GM12878 (cell line): ENCODE results near the gene BRI3BP. TPM values are rescaled to one million over a fixed set of nuclear protein-coding genes. Genes with fewer than 3 reads are reported as not detected.

Experiments
- ATAC-seq: fragments of 200-7000 bp; cut with Tn5 transposase; 3 replicates; pipeline ENCODE4 v1.9.1; 2020; ENCODE audit warnings: mild to moderate bottlenecking, moderate library complexity
- BruUV-seq: library from RNA; stranded (reverse); fragments of 400-500 nt; replicated peaks from 2 replicates; lab custom pipeline; 2021; lab: Mats Ljungman, UMichigan
- CTCF ChIA-PET: fragments of 300-600 bp; sonication (Branson Sonifier 250); formaldehyde crosslinking; extraction: SDS; loops from one replicate; lab custom pipeline; 2021; ENCODE audit warnings: inconsistent platforms; lab: Yijun Ruan, JAX
- POLR2A ChIA-PET: fragments of 350-600 bp; formaldehyde crosslinking; extraction: SDS; loops from one replicate; lab custom pipeline; 2021; ENCODE audit warnings: inconsistent platforms; lab: Charles Lee
- RAD21 ChIA-PET: fragments of 300-600 bp; sonication (Branson Sonifier 250); formaldehyde crosslinking; loops from one replicate; lab custom pipeline; 2023; ENCODE audit warnings: antibody characterized with exemption; ENCODE audit not compliant: unreplicated experiment; lab: Charles Lee
- SMC1A ChIA-PET: fragments of 300-600 bp; sonication (Branson Sonifier 250); formaldehyde crosslinking; loops from one replicate; lab custom pipeline; 2023; ENCODE audit not compliant: unreplicated experiment, uncharacterized antibody; lab: Charles Lee
- DNase-seq: peaks from one replicate; pipeline ENCODE4 v3.0.0-alpha.2; 2011; ENCODE audit warnings: low read depth, low spot score
- FAIRE-seq: peaks from 3 replicates; lab custom pipeline; 2011; peaks lifted over from hg19 to GRCh38; lab: Jason Lieb, UNC
- H2AFZ ChIP-seq: 2 replicates; pipeline ENCODE4 v1.6.0; 2011; ENCODE audit warnings: low read depth, low read length, control low read depth; ENCODE audit not compliant: control insufficient read depth
- H3K27ac ChIP-seq: 2 replicates; pipeline ENCODE4 v1.5.1; 2011; ENCODE audit warnings: control low read depth; ENCODE audit not compliant: control insufficient read depth, insufficient read depth
- H3K27me3 ChIP-seq, 2 experiments: replicated peaks in 1 of 2; 2 replicates each; pipeline versions ENCODE4 v1.6.0 to v1.6.1; 2011; ENCODE audit warnings: low read length in 1 of 2; ENCODE audit not compliant: control insufficient read depth in 2 of 2, insufficient read depth in 2 of 2
- H3K36me3 ChIP-seq, 2 experiments: 2 replicates each; pipeline ENCODE4 v1.5.1; 2011; ENCODE audit warnings: low read length in 1 of 2; ENCODE audit not compliant: control insufficient read depth in 2 of 2, insufficient read depth in 2 of 2
- H3K4me1 ChIP-seq: 2 replicates; pipeline ENCODE4 v1.6.1; 2011; ENCODE audit warnings: mild to moderate bottlenecking, low read length, moderate library complexity, mixed read lengths; ENCODE audit not compliant: control insufficient read depth, insufficient read depth
- H3K4me2 ChIP-seq: 2 replicates; pipeline ENCODE4 v1.6.0; 2011; ENCODE audit warnings: control low read depth; ENCODE audit not compliant: control insufficient read depth, insufficient read depth
- H3K4me3 ChIP-seq: fragments of 200-600 bp; sonication (generic); 2 replicates; pipeline ENCODE4 v1.5.1; 2016
- H3K79me2 ChIP-seq: 2 replicates; pipeline ENCODE4 v1.6.0; 2011; ENCODE audit warnings: low read length; ENCODE audit not compliant: control insufficient read depth, insufficient read depth
- H3K9ac ChIP-seq: 2 replicates; pipeline ENCODE4 v1.8.0; 2011; ENCODE audit warnings: low read length, control low read depth, mixed read lengths; ENCODE audit not compliant: control insufficient read depth, insufficient read depth
- H3K9me3 ChIP-seq: replicated peaks from 3 replicates; pipeline ENCODE4 v1.5.1; 2011; ENCODE audit warnings: mild to moderate bottlenecking, low read length; ENCODE audit not compliant: control insufficient read depth, insufficient read depth
- H4K20me1 ChIP-seq: 2 replicates; pipeline ENCODE4 v1.6.0; 2011; ENCODE audit not compliant: control insufficient read depth, insufficient read depth
- BCL11A ChIP-seq: IDR thresholded peaks from 2 replicates; pipeline ENCODE4 v1.6.1; 2011; ENCODE audit warnings: low read depth, low read length
- CBFB ChIP-seq: IDR thresholded peaks from 2 replicates; pipeline ENCODE4 v1.6.1; 2016; ENCODE audit warnings: antibody characterized with exemption, low read depth
- CREB1 ChIP-seq: IDR thresholded peaks from 2 replicates; pipeline ENCODE4 v1.6.1; 2012; ENCODE audit warnings: low read depth, mild to moderate bottlenecking, inconsistent platforms
- CREM ChIP-seq: IDR thresholded peaks from 2 replicates; pipeline ENCODE4 v1.6.1; 2014; ENCODE audit warnings: antibody characterized with exemption, low read depth
- IRF4 ChIP-seq: IDR thresholded peaks from 2 replicates; pipeline ENCODE4 v1.6.1; 2011; ENCODE audit warnings: low read depth, low read length
- KDM1A ChIP-seq: fragments of 200-600 bp; sonication (generic); IDR thresholded peaks from 2 replicates; pipeline ENCODE4 v1.6.1; 2016; ENCODE audit warnings: borderline replicate concordance
- LARP7 ChIP-seq: fragments of 450-650 bp; IDR thresholded peaks from 2 replicates; pipeline ENCODE4 v1.6.1; 2017; ENCODE audit warnings: mild to moderate bottlenecking
- MYC ChIP-seq: IDR thresholded peaks from 2 replicates; pipeline ENCODE4 v1.6.1; 2011; ENCODE audit warnings: mild to moderate bottlenecking, low read length, moderate library complexity, inconsistent platforms; ENCODE audit not compliant: insufficient read depth, insufficient replicate concordance, insufficient read length, severe bottlenecking
- NFIC ChIP-seq: IDR thresholded peaks from 2 replicates; pipeline ENCODE4 v1.6.1; 2012; ENCODE audit warnings: low read depth, mild to moderate bottlenecking, inconsistent platforms, low read length, moderate library complexity
- NR2C2 ChIP-seq: IDR thresholded peaks from 2 replicates; pipeline ENCODE4 v1.6.1; 2011; ENCODE audit warnings: borderline replicate concordance, low read depth; ENCODE audit not compliant: control insufficient read depth, insufficient read length
- PKNOX1 ChIP-seq: fragments of 450-650 bp; IDR thresholded peaks from 2 replicates; pipeline ENCODE4 v1.6.1; 2016; ENCODE audit warnings: mild to moderate bottlenecking
- RELA ChIP-seq: fragments of 450-650 bp; IDR thresholded peaks from 2 replicates; pipeline ENCODE4 v1.8.0; 2014; ENCODE audit warnings: borderline replicate concordance; ENCODE audit not compliant: partially characterized antibody
- SPI1 ChIP-seq: IDR thresholded peaks from 2 replicates; pipeline ENCODE4 v1.6.1; 2011; ENCODE audit warnings: low read depth, mild to moderate bottlenecking, low read length, moderate library complexity, borderline replicate concordance; ENCODE audit not compliant: insufficient read depth
- SREBF1 ChIP-seq: IDR thresholded peaks from 2 replicates; pipeline ENCODE4 v1.6.1; 2012; ENCODE audit warnings: mild to moderate bottlenecking, low read length
- TAF1 ChIP-seq: IDR thresholded peaks from 2 replicates; pipeline ENCODE4 v1.6.1; 2011; ENCODE audit warnings: mild to moderate bottlenecking, low read depth, low read length, borderline replicate concordance
- YY1 ChIP-seq: IDR thresholded peaks from 2 replicates; pipeline ENCODE4 v1.6.1; 2011; ENCODE audit warnings: low read depth, mild to moderate bottlenecking, low read length
- ZNF217 ChIP-seq: fragments of 450-650 bp; IDR thresholded peaks from 2 replicates; pipeline ENCODE4 v1.6.1; 2017; ENCODE audit warnings: antibody characterized with exemption, mild to moderate bottlenecking
- ZNF24 ChIP-seq: fragments of 450-650 bp; IDR thresholded peaks from 2 replicates; pipeline ENCODE4 v1.6.1; 2017; ENCODE audit warnings: antibody characterized with exemption, mild to moderate bottlenecking
- ZNF384 ChIP-seq: IDR thresholded peaks from 2 replicates; pipeline ENCODE4 v1.6.1; 2012; ENCODE audit warnings: low read depth, mild to moderate bottlenecking, low read length, improper control_type of control experiment, borderline replicate concordance
- ZNF622 ChIP-seq: fragments of 450-650 bp; IDR thresholded peaks from 2 replicates; pipeline ENCODE4 v1.6.1; 2017; ENCODE audit warnings: mild to moderate bottlenecking, inconsistent platforms
- WGBS: methylation state at CpG from one replicate; pipeline ENCODE4 v1.1.6; 2016; ENCODE audit warnings: low lambda C conversion rate; ENCODE audit not compliant: insufficient replicate concordance, insufficient coverage; ENCODE audit errors: missing lambda C conversion rate; 5-methylcytosine and 5-hydroxymethylcytosine counted together
- in situ Hi-C: fragments of 300-500 bp; cut with MboI; formaldehyde crosslinking; loops from 9 replicates; pipeline ENCODE4 v1.14.3; 2018; ENCODE audit warnings: mixed read lengths
- intact Hi-C: fragments of 100-400 bp; cut with micrococcal nuclease; formaldehyde crosslinking; loops from one replicate; pipeline ENCODE4 v1.14.2; 2022; ENCODE audit not compliant: unreplicated experiment
- polyA plus RNA-seq, 11 experiments: library from polyadenylated mRNA; depleted of rRNA in 4 of 11; unstranded in 6 of 11; stranded (reverse) in 5 of 11; fragments of >200 nt; fragmentation: Nextera tagmentation in 4 of 11; fragmentation: Illumina TruSeq in 1 of 11; extraction: Ambion mirVana in 4 of 11; extraction: Trizol in 1 of 11; gene quantifications; 1 replicate in 1 of 11; 2 replicates in 10 of 11; pipeline versions ENCODE4 v1.2.1 to v1.2.3, GENCODE V29; 2011 to 2016; ENCODE audit warnings: inconsistent platforms in 2 of 11, missing spikeins in 2 of 11, low read depth in 1 of 11
- total RNA-seq, 4 experiments: library from RNA; depleted of rRNA in 3 of 4; stranded (reverse); fragments of >200 nt in 3 of 4; fragmentation: Illumina TruSeq in 1 of 4; extraction: Trizol in 1 of 4; gene quantifications; 2 replicates each; pipeline versions ENCODE4 v1.2.1 to v1.2.3, GENCODE V29; 2013 to 2021
- TF ChIP-seq, protein P1 (sequence below): fragments of 450-650 bp; IDR thresholded peaks from 2 replicates; pipeline ENCODE4 v1.6.1; 2017; ENCODE audit warnings: mild to moderate bottlenecking, moderate library complexity

BRI3BP gene
- total and polyA plus RNA-seq, 10 of the 15 experiments (the other 5 are each of a cell fraction or from before 2014, with no cell fraction given) = 11.5 to 37.0 (median 28.5) TPM

GRCh38 chr12:125076103-125076502 lies 82.7 kb downstream of the BRI3BP start:
- WGBS = 90% methylated on average over 6 of the region's 6 CpGs
- FAIRE-seq = no peak
- no peaks in the 10 kb centered on the region for H3K79me2 ChIP-seq

GRCh38 chr12:125079084-125079483 lies 85.6 kb downstream of the BRI3BP start:
- ChIA-PET RAD21 (no interaction called here), SMC1A (no interaction called here), POLR2A (no interaction called here), CTCF (no interaction called here)
- H3K9ac ChIP-seq = no peak overlapping the region
- H3K9me3 ChIP-seq = no peaks in the 10 kb centered on the region
- H3K27me3 ChIP-seq = no peaks in the 10 kb centered on the region
- no peaks in the 10 kb centered on the region for H3K79me2 ChIP-seq
- FAIRE-seq (no peak), DNase-seq (no peak), ATAC-seq (no peak)
- in situ Hi-C loops = no loop called here
- H3K36me3 ChIP-seq = peaks cover 5 to 12% of the 10 kb centered on the region in 2 experiments; a peak in 3 of 4 replicates
- no peaks in the 10 kb centered on the region for H3K4me1 ChIP-seq
- H4K20me1 ChIP-seq = no peaks in the 10 kb centered on the region
- H3K4me2 ChIP-seq = no peak overlapping the region
- no peak overlapping the region for H2AFZ ChIP-seq
- 88% methylated on average over 10 of the region's 10 CpGs for WGBS
- intact Hi-C loops = no loop called here
- no peak overlapping the region for H3K27ac ChIP-seq
- H3K4me3 ChIP-seq = no peak overlapping the region
- BruUV-seq = no TSS peak
- no peak for TF ChIP-seq TAF1
- TF ChIP-seq NFIC = no peak
- no peak for TF ChIP-seq PKNOX1
- TF ChIP-seq, protein P1, sequence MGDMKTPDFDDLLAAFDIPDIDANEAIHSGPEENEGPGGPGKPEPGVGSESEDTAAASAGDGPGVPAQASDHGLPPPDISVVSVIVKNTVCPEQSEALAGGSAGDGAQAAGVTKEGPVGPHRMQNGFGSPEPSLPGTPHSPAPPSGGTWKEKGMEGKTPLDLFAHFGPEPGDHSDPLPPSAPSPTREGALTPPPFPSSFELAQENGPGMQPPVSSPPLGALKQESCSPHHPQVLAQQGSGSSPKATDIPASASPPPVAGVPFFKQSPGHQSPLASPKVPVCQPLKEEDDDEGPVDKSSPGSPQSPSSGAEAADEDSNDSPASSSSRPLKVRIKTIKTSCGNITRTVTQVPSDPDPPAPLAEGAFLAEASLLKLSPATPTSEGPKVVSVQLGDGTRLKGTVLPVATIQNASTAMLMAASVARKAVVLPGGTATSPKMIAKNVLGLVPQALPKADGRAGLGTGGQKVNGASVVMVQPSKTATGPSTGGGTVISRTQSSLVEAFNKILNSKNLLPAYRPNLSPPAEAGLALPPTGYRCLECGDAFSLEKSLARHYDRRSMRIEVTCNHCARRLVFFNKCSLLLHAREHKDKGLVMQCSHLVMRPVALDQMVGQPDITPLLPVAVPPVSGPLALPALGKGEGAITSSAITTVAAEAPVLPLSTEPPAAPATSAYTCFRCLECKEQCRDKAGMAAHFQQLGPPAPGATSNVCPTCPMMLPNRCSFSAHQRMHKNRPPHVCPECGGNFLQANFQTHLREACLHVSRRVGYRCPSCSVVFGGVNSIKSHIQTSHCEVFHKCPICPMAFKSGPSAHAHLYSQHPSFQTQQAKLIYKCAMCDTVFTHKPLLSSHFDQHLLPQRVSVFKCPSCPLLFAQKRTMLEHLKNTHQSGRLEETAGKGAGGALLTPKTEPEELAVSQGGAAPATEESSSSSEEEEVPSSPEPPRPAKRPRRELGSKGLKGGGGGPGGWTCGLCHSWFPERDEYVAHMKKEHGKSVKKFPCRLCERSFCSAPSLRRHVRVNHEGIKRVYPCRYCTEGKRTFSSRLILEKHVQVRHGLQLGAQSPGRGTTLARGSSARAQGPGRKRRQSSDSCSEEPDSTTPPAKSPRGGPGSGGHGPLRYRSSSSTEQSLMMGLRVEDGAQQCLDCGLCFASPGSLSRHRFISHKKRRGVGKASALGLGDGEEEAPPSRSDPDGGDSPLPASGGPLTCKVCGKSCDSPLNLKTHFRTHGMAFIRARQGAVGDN = no peak
- no peak for TF ChIP-seq YY1
- TF ChIP-seq ZNF622 = no peak

More at GRCh38 chr12:125076103-125076502, 82.7 kb downstream of the BRI3BP start:
- DNase-seq = no peak
- ChIA-PET SMC1A (no interaction called here), CTCF (no interaction called here), RAD21 (no interaction called here), POLR2A (no interaction called here)
- Histone ChIP-seq H4K20me1 (no peaks in the 10 kb centered on the region), H3K4me1 (no peaks in the 10 kb centered on the region), H3K9ac (no peak overlapping the region), H3K4me3 (no peak overlapping the region), H3K27me3 (no peaks in the 10 kb centered on the region), H3K4me2 (no peak overlapping the region), H3K36me3 (peaks cover 3 to 17% of the 10 kb centered on the region in 2 experiments; a peak in 2 of 4 replicates), H2AFZ (no peak overlapping the region), H3K9me3 (no peaks in the 10 kb centered on the region), H3K27ac (no peak overlapping the region)
- in situ Hi-C loops = no loop called here
- intact Hi-C loops = no loop called here
- TF ChIP-seq ZNF384 (no peak), CREM (no peak), NR2C2 (no peak), MYC (no peak), BCL11A (no peak), LARP7 (no peak), SREBF1 (no peak), SPI1 (no peak), CBFB (no peak), CREB1 (no peak), RELA (no peak), IRF4 (no peak), KDM1A (no peak), ZNF217 (no peak), ZNF24 (no peak)
- BruUV-seq = no TSS peak
- no peak for ATAC-seq
